ELR (cell line): ENCODE measurements around the gene DUOX1.
"Not testable (repeated sequence)": the region's sequence is repeated elsewhere in the genome, so short reads cannot be mapped to it uniquely, and the experiment has no call there.

Experiments
- DNase-seq: peaks from one replicate; pipeline ENCODE4 v3.0.0-alpha.2; 2015; ENCODE audit warnings: low read depth

Gene DUOX1

DNA sequence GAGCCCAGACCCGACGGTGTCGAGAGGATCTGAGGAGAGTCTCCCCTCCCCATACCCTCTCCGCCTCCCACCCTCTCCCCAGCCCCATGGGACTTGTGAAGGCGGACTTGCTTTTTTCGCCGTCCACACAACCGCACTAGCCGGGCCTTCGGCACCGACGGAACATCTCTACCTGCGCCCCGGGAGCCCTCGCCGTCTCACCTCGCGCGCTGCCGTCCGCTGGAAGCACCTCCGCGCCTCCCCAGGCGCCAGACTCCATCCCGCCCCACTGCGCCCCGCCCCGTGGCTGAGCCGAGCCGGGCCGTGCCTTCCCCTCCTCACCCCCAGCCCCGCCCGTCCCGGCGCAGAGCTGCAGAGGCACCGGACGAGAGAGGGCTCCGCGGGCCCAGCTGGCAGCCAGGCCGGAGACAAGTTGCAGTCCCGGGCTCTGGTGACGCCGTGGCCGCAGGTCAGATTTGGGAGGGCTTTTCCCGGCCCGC is at the start of gene DUOX1, which contains the start of gene DUOXA1:
Gene DUOX1, plus strand, starts transcription at position 344 of the 479 bp plus-strand sequence. CDS start 1,973 bp downstream, outside the sequence.
Gene DUOXA1, minus strand, starts transcription at position 229 of the 479 bp plus-strand sequence. CDS start 6,865 bp downstream, outside the sequence.
- no peak for DNase-seq

DNA sequence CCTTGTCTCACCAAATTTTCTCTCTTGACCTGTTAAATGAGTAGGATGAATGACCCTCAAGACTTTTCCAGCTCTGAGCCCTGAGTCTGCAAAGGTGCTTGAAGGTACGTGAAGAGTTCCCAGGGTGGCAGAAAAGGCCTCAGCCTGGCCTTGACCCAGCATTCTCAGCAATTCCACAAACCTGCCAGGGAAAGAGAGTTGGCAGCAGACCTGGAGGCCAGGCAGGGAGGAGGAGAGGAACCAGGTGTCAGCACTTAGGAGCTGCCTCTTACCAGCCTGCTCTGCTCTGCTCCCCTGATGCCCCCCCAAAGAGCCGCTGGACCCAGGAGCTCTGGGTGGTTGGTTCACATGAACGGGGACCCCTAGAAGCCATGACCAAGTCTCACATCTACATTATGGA is 49.2 kb upstream of the DUOX1 start:
- DNase-seq = not testable (repeated sequence)

DNA sequence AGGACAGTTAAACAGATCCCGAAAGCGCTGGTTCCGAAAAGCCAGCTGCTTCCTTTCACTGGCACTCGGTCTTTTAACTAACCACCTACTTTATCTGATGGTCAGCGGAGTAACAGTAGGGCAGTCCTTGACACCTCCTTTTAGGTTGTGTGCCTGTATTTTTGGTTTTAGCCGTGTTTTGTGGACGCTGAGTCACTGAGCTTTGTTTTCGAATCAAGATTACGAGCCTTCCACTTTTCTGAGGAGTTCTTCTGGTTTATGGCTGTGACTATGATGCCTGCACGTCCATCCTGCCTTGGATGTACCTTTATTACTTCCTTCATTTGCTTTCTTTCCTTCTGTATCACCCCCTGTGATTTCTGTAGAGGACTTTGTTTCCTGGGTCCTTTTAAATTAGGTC is 47.4 kb upstream of the DUOX1 start:
- not testable (repeated sequence) for DNase-seq

DNA sequence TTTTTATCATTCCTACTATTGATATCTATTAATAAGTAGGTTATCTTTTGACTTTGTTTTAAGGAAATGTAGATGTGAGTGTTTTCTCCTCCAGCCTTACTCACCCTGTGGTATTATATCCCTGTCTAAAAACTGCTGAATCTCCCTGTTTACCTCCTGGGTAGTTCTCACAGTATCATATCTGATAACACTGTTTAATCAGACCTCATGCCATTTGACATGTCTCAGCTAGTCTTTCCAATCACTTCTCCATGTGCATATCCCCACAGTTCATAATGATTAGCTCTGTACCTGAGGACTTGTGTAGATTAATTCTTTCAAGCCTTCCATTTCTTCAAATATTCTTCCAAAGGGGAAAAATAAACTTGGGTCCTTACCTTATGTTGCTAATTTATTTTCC is 46.6 kb upstream of the DUOX1 start:
- no peak for DNase-seq

DNA sequence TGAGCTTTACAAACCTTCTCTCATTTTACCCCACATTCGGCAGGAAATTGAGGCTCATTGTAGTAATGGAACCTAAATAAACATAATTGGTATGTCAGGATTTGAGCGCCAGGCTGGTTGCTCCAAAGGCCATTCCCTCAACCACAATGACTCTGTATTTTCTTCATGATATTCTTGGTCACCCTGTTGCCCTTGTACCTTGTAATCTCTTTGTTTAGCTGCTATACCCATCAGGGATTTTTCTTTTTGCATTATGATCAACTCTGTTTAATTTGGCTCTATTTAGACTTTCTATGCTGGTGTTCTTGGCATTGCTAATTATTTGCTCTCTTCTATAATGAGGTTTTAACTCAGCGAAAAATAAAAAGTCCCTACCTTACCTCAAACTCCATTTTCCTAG is 45.6 kb upstream of the DUOX1 start:
- DNase-seq = no peak

DNA sequence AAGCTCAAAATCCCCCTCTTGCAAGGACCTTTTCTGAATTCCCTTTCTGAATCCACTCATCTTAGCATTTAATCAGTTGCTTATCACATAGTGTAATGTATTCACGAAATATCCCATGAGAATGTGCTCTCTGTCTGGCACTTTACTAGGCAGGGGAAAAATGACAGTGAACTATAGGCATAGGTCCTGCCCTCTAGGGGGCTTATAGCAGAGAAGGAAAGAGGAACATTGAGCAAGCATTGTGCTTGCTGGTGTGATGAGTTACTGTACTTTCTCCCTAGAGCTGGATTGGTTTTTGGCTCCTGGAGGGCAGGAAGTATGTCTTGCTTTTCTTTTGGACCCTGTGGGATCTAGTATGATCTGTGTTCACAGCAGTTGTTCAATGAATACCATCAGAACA is 42.3 kb upstream of the DUOX1 start:
- DNase-seq = no peak

DNA sequence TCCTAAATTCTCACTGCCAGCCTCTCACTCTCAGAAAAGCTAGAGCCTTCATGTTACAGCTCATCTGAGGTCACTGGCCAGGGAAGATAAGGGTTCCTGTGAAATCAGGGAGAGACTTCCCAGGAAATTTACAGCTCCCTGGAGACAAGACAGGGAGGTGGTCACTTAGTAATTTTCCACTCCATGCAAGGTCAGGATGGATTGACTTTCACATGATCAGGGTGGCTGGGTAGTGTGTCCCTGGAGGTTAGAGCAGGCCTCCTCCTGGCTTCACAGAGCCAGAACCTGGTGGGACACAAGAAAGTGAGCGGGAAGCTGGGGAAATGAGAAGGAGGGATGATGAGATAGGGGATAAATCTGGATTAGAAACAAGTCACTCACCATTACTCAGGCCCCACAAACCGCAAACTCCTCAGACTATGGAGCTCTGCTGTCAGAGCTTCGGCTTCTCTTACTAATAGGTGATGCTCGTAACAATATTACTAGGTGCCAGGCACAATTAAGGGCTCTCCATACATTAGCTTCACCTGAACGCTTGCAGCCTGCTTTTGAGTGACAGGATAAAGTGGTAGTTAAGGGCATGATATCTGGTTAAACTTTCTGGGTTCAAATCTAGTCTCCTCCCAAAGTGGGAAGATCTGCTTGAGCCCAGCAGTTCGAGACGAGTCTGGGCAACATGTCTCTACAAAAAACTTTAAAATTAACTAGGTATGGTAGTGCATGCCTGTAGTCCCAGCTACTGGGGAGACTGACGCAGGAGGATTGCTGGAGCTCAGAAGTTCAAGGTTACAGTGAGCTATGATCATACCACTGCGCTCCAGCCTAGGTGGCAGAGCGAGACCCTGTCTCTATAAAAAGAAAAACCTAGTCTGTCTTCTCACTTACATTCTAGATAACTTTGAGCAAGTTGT is 40.7 kb upstream of the DUOX1 start:
- peak; percentile 70 for DNase-seq

DNA sequence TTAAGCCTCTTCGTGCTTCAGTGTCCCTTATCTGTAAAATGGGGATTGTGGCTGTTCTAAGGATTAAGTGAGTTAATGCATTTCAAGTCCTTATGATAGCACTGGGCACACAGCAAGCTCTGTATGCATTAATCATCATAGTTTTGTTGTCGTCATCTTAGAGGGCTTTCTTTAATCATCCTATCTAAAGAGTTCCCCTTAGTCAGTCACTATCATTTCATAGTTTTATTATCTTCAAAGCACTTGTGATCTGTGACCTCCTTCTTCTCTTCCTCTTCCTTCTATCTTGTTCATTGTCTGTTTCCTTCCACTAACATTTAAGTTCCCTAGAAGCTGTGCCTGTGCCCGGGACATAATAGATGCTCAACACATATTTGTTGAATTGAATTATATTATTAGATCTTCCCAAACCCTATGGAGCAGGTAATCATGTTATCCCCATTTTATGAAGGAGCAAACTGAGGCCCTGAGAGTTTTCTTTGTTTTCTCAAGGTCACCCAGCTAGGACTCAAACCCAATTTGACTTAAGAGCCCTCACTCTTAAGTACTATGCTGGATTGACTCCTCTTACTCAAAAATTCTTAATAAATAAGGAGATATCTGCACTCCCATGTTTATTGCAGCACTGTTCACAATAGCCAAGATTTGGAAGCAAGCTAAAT is 40.0 kb upstream of the DUOX1 start:
- DNase-seq = no peak

DNA sequence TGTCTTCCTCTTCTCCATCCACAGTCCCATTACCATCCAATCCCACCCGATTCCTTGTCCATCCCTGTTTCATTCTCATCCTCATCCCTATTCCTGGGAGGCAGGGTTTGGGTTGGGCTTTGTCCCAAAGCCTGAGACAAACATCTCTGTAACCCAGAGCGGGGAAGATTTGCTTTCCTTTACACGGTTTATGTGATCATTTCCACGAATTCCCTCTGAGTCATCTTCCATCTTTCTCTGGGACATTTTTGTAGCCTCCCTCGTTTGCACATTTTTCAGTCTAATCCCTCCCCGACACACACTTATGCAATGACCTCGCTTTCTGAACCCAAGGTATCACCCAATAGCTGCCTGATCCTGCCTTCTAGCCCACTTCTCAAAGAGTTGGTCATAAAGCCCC is 38.6 kb upstream of the DUOX1 start:
- DNase-seq = peak; percentile 23

DNA sequence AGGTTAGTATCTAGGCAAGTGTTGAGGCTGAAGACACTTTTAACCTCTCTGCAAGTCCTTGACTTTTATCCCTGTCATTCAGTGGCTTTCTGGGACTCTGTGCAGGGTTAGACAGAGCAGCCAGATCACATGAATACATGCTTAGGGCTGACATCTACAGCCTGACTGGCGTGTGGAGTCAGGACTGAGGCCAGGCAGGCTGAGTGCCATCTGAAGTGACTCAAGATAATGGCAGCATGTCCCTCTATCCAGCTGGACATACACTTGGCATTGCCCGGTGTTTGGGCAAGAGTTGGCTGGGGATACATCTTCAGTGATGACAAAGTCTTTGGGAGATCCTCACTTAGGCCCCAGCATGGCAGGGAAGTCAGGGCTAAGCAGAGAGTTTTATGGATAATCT is 38.2 kb upstream of the DUOX1 start:
- no peak for DNase-seq

DNA sequence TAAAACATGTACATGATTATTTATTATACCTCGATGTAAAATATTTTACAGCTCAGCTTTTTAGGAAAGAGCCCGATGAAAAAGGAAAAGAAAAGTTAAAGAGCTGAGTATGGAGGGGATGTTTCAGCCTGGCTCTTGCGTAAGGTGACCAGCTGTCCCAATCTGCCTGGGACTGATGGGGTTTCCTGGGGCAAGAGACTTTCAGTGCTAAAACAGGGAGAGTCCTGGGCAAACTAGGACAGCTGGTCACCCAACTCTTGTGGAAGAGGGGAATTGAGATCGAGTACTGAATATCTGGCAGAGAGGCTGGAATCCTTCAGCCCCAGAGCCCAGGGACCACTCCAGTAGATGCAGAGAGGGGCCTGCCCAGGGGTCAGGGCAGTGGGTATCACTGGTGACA is 36.8 kb upstream of the DUOX1 start:
- no peak for DNase-seq

DNA sequence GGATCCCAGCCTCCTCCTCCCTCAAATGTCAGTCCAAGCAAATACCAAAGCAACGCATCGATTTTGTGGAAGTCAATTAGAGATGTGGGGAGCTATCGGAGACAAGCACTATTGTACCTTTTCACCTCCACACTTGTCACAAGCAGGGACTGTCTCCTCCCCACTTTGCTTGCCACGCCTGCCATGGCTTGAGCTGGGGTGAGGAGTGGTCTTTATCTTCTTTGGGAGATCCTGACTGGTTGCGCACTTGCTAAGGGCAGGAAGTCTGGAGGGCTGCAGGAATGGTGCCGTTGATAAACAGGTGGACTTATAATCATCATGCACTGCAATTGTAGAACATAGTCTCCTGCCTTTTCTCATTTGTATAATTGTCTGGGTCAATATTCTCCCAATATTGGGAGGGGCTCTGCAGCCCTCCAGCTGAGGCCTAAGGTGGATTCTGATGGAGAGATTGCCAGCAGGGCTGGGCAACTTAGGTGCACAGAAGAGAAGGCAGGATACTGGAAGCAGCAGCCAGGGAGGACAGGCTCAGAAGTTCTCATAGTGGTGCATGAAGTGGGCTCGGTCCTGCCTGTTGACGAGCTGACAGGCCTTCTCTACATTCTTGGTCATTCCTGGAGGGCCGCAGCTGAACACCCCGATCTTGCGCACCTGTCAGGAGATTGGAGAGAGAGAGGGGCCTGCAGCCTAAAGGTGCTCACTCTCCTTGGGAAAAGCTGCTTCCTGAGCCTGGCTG is 36.0 kb upstream of the DUOX1 start:
- no peak for DNase-seq

DNA sequence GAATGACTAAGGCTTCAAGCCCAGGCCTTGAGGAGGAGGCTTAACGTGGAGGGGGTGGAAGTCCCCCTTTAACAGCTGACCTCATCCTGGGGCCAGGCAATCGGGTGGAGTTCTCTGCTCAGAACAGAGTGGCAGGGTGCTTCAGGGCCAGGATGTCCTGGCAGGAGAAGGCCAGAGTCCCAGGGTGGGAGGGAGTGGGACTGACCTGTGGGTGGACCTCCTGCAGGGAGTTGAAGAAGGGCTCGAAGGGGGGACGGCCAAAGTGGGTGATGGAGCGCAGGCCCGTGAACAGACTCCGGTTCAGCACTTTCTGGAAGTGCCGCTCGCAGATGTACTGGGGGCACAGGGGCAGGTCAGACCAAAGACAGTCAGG is 35.5 kb upstream of the DUOX1 start:
- peak; percentile 21 for DNase-seq

DNA sequence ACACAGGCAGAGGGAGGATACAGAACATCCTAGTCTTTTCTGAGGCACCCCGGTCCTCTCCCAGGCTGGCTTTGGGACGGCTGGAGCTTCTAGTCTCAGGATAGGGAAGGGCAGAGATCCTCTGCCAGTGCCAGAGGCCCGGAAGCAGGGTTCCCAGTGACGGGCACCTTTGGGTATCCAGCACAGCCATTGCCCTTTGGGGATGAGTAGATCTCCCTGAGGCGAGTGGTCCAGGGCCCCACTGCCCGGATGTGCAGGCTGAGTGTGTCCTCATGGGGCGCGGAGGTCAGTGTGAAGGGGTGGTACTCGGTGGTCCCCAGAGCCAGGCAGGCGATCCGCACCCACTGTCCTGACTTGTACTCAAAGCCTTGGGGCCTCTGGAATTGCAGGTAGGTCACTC is 34.1 kb upstream of the DUOX1 start:
- no peak for DNase-seq

DNA sequence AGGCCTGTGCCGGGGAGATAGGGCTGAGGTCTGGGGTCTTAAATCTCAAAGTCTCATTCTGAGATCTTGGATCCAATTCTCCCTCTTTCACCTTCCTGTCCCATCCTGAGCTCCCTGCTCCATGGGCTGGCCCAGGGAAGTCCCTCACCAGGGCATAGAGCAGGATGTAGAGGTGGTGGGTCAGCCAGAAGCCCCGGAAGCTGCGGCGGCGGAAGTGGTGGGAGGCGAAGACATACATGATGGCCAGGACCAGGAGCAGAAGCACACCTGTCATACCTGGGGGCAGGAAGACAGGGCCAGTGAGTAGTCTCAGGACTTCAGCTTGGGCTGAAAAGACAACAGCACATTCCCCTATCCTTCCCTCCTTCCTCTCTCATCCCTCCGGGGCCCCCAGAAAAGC is 32.3 kb upstream of the DUOX1 start:
- DNase-seq = no peak

DNA sequence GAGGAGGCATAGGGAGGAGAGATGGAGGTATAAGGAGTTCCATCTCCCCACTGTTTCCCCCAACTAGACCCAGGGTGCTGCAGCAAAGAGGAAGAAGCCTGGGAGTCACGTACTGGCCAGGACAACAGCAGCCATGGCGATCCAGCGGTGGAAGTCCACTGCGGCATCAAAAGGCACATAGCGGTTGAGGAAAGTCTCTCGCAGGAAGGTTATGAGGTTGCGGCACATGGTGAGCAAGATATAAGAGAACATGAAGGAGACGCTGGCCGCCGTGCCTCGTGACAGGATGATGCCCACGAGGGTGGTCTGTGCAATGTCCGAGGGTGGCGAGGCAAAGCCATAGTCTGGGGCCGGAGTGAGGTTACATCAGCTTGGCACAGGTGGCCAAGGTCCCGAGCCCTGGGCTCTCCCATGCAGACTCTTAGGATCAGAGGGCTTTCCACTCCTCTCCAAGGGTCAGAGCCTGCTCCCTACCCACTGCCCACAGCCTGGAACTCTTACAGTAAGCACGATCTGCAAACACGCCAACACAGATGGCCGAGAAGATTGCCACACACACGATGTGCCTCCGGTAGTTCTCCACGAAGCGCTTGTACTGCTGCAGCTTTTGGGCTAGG is 30.1 kb upstream of the DUOX1 start:
- DNase-seq = no peak

DNA sequence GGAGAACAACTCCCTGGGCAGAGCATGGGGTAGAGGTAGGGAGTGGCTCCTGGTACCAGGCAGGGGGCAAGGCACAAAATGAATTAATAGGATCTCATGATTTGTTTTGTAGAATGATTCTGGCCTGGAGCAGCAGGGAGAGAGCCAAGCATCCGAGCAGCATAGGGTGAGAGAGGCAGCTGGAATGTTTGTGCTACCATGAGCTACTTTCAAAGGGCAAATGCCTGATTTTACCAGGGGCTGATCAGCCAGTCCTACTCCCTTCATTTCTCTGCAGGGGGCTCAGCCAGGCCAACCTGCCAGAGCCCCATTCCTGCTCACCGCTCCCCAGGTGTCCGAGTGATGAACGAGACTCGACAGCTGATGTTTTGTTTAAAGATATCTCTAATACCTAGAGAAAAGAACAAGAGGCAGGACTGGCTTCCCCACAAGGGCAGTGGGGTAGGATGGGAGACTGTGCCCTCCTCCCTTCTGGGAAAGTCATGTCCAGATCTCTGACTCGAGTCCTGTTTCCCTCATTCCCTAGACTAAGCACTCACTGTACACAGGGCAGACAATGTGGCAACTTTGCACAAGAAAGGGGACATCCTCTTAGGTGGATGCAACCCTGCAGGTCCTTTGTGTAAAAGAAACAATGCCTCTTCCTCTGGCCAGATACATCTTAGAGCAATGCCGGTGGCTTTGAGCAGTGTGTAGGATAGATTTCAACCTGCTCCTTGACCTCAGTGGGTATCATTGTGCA is 28.7 kb upstream of the DUOX1 start:
- DNase-seq = no peak

DNA sequence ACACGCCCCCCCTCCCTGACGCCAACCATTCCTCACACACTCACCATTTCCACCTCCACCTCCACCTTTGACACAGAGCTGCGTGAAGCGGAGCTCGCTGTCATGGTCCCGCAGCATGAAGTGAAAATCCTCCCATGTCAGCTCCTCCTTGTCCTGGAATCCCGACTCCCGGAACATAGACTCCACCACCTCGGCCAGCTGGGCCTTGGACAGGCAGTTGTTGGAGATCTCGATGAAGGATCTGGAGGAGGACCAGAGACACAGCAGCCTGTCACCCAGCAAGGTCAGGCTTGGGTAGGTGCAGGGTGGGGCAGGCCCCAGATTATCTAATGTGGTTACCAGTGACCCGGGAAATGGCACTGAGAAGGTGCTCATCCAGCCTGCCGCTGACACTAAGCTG is 28.0 kb upstream of the DUOX1 start:
- no peak for DNase-seq

DNA sequence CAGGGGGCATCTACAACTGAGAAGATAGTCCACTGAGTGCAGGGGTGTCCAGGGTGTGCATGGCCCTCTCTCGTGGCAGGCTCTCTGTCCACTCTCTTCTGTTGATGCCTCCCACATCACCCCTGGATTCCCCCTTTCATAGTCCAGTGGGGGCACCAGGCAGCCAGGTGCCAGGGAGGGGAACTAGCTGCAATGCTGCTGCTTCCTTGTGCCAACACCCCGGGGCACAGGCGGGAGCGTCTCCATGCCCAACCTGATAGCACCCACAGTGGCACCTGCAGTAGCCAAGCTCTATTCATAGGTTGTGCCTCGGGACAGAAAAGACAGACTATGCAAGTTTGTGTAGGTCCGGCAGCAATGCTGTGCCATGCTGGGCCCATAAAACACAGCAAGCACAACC is 27.6 kb upstream of the DUOX1 start:
- DNase-seq = no peak

DNA sequence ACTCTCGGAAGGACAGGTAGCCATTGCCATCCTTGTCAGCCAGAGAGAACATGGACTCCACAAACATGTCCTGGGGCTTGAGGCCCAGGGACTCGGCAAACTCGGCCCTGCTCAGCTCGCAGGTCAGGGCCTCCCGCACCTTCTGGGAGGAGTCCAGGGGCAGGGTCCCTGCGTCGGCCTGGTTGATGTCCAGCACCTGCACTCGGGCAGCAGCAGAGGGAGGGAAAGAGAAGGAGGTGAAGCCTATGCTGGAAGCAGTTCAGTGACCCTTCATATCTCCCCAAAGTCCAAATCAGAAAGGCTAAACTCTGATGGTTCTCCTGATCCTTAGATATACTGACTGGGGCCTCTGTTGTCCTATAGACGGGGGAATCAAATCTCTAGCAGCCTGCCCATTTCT is 25.6 kb upstream of the DUOX1 start:
- DNase-seq = not testable (repeated sequence)

DNA sequence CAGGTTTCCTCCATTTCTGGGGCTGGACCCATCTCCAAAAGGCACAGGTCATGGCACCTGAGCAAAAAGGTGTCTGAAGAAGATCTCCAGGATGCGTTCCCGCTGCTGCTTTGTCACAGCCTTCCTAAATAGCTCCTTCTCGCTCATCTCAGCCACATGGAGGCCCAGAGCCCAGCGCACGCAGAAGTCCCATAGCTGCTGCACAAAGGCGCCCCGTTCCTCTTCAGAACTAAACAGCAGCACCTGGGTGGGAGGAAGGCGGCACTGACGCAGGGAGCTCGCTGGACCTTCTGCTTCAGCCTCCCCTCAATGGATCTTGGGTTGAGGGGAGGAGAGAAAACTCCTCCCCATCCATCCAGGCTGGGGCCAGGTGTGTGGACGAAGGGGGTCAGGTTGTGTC is 24.2 kb upstream of the DUOX1 start:
- DNase-seq = no peak
